ENCODE measurements around the gene NEDD8. TPM values are rescaled to one million over a fixed set of nuclear protein-coding genes. Genes with fewer than 3 reads are reported as not detected.

The NEDD8 gene
- polyA plus RNA-seq, 2 donors, result 116 to 220 TPM

DNA sequence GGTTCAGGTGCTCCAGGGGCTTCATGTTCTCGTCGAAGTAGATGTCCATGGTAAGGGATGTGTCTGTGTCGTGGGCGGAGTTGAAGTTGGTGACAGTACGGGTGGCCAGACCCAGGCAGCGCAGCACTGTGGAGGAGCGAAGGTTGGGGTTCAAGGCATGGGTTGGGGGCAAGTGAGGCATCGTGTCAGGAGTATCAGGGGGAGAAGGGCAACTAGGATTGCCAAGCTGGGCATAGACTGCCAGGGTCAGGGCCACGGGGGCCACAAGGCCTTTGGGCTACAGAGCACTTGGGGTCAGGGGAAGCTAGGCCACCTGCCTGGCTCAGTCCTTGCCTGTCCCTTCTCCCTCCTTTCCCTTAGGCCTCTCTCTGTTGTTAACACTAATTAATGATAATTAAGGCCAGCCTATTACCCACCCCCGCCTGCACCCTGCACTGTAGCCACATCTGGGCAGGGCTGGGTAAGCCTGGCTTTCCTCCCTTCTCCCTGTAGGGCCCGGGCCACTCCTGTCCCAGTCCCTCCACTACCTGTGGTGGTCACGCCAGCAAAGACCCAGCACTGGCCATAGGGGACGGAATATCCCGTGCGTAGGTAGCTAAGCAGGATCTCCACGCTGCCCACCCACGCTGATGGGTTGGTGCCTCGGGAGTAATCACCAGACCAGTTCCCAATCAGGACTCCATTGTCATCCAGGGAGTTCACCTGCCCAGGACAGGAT, 26.5 kb upstream of the NEDD8 start:
- peak overlapping the region; percentile 72 to 94 for H3K27ac ChIP-seq (ENCODE audit: low read depth in 2 of 2, low read length in 1 of 2)
- H3K4me3 ChIP-seq (ENCODE audit: low read depth in 1 of 2, low read length in 2 of 2), result peak overlapping the region; percentile 53 to 62
- H3K27me3 ChIP-seq (ENCODE audit: control insufficient read depth in 1 of 2, insufficient read depth in 2 of 2, low read length in 2 of 2), result no peaks in the 10 kb centered on the region
- no peaks in the 10 kb centered on the region for H3K9me3 ChIP-seq (ENCODE audit: control insufficient read depth in 2 of 2, insufficient read depth in 1 of 2, low read depth in 1 of 2, low read length in 1 of 2)
- H3K4me1 ChIP-seq (ENCODE audit: control insufficient read depth in 2 of 2, insufficient read depth in 2 of 2, low read length in 1 of 2), result peaks cover 2 to 24% of the 10 kb centered on the region in 2 donors
- H3K36me3 ChIP-seq (ENCODE audit: control insufficient read depth in 2 of 2, insufficient read depth in 2 of 2, low read length in 1 of 2), result peaks cover 3 to 56% of the 10 kb centered on the region in 2 donors
- WGBS, 2 donors, result 78 to 79% methylated on average over 18 of the region's 18 CpGs

DNA sequence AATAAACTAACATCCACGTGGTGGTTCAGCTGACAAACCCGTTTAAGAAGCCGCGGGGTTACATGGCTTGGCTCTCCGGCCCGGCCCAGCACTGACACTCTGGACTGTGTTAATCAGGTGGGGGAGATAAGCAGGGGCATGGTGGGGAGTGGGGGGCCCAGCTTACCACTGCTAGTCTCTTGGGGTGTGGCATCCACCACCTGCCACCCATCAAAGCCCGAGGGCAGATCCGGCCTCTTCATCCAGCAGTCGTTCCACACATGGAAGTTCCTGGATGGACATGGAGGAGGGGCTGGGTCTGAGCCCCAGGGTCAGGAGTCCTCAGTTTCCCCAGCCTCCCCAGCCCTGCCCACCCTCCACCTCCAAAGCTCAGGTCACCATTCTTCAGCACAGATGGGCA, 26.0 kb upstream of the NEDD8 start:
- WGBS, 2 donors, result 87% methylated on average over 9 of the region's 9 CpGs
- peaks cover 2 to 20% of the 10 kb centered on the region in 2 donors for H3K4me1 ChIP-seq (ENCODE audit: control insufficient read depth in 2 of 2, insufficient read depth in 2 of 2, low read length in 1 of 2)

DNA sequence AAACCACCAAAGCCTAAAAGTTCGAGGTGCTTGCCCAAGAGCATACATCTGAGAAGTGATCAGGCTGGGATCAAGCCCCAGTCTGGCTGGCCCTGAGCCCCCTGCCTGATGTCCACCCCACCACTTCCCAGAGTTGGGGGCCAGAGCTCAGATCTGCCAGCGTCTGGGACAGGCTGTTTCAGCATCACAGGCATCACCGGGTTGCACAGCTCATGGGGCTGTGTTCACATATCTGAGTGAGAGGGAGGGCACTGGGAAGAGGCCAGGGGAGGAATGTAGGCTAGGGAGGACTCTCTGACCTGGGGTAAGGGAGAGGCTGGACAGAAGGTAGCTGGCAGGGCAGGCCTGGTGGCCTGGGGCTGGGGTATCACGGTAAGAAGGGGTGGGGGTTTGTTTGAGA, 24.8 kb upstream of the NEDD8 start:
- Histone ChIP-seq H3K9me3 (ENCODE audit: control insufficient read depth in 2 of 2, insufficient read depth in 1 of 2, low read depth in 1 of 2, low read length in 1 of 2) (no peaks in the 10 kb centered on the region), H3K27me3 (ENCODE audit: control insufficient read depth in 1 of 2, insufficient read depth in 2 of 2, low read length in 2 of 2) (no peaks in the 10 kb centered on the region), H3K27ac (ENCODE audit: low read depth in 2 of 2, low read length in 1 of 2) (peak overlapping the region in 1 of 2 donors; percentile 34), H3K4me1 (ENCODE audit: control insufficient read depth in 2 of 2, insufficient read depth in 2 of 2, low read length in 1 of 2) (peaks cover 2 to 22% of the 10 kb centered on the region in 2 donors), H3K36me3 (ENCODE audit: control insufficient read depth in 2 of 2, insufficient read depth in 2 of 2, low read length in 1 of 2) (peaks cover 3 to 66% of the 10 kb centered on the region in 2 donors), H3K4me3 (ENCODE audit: low read depth in 1 of 2, low read length in 2 of 2) (peak overlapping the region in 1 of 2 donors; percentile 2)
- 81 to 85% methylated on average over 4 of the region's 4 CpGs for WGBS, 2 donors

More for the DNA sequence above, 26.0 kb upstream of the NEDD8 start:
- no peaks in the 10 kb centered on the region for H3K27me3 ChIP-seq (ENCODE audit: control insufficient read depth in 1 of 2, insufficient read depth in 2 of 2, low read length in 2 of 2)
- H3K4me3 ChIP-seq (ENCODE audit: low read depth in 1 of 2, low read length in 2 of 2), result peak overlapping the region; percentile 53 to 62
- peaks cover 3 to 57% of the 10 kb centered on the region in 2 donors for H3K36me3 ChIP-seq (ENCODE audit: control insufficient read depth in 2 of 2, insufficient read depth in 2 of 2, low read length in 1 of 2)
- H3K27ac ChIP-seq (ENCODE audit: low read depth in 2 of 2, low read length in 1 of 2), result peak overlapping the region in 1 of 2 donors; percentile 94
- no peaks in the 10 kb centered on the region for H3K9me3 ChIP-seq (ENCODE audit: control insufficient read depth in 2 of 2, insufficient read depth in 1 of 2, low read depth in 1 of 2, low read length in 1 of 2)

DNA sequence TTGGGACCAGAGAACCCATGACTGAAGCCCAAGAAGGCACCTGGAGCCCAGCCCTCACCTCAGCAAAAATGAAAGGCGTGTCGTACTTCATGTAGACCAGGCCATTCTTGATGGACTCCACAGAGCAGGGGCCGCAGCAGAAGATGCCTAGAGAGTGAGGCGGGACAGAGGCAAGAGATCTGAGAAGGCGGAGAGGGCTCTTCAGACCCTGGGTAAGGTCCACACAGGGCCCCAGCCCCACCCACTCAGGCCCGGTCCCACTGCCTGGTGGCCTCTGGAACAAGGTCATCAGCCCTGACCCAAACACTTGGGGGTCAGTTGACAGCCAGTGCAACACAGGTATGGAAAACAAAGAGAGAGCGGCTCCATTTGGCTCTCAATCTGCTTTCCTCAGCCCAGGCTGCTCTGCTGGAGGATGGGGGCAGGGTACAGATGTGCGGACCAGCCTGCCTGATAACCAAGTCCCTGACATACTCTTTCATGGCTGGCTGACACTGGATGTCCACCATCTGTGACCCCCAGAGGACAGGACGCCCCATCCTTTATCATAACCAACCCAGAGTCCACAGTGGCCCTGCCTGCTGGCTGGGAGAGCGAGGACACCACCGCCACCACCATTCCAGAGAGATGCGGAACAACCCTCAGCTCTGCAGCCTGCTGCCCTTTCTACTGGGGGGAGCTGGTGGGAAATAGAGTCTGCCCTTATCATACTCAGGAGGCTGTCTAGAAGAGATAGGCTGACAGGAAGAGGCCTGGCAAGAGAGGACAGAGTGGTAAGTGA, 24.0 kb upstream of the NEDD8 start:
- H3K9me3 ChIP-seq (ENCODE audit: control insufficient read depth in 2 of 2, insufficient read depth in 1 of 2, low read depth in 1 of 2, low read length in 1 of 2), result no peaks in the 10 kb centered on the region
- peaks cover 3 to 68% of the 10 kb centered on the region in 2 donors for H3K36me3 ChIP-seq (ENCODE audit: control insufficient read depth in 2 of 2, insufficient read depth in 2 of 2, low read length in 1 of 2)
- H3K27me3 ChIP-seq (ENCODE audit: control insufficient read depth in 1 of 2, insufficient read depth in 2 of 2, low read length in 2 of 2), result no peaks in the 10 kb centered on the region
- peaks cover 2 to 22% of the 10 kb centered on the region in 2 donors for H3K4me1 ChIP-seq (ENCODE audit: control insufficient read depth in 2 of 2, insufficient read depth in 2 of 2, low read length in 1 of 2)
- no peak overlapping the region for H3K4me3 ChIP-seq (ENCODE audit: low read depth in 1 of 2, low read length in 2 of 2)
- WGBS, 2 donors, result 92 to 96% methylated on average over 12 of the region's 12 CpGs
- no peak overlapping the region for H3K27ac ChIP-seq (ENCODE audit: low read depth in 2 of 2, low read length in 1 of 2)

DNA sequence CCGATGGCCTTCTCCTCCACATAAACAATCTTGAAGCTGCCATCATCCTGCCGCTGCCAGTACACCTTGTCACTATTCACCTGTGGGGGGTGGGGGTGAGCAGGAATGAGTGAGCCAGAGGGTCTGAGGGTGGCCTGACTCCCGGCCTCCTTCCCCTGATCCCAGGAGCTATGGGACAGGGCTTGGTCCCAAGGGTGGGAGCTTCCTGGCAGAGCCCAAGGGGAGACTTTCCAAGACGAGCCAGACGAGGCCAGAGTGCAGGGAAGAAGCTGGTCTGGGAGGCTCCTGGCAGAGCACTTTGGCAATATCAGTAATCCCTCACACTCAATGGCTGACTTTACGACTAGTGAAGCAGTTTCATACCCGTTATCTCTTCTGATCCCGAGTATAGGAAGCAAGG, 23.3 kb upstream of the NEDD8 start:
- H3K36me3 ChIP-seq (ENCODE audit: control insufficient read depth in 2 of 2, insufficient read depth in 2 of 2, low read length in 1 of 2), result peaks cover 3 to 64% of the 10 kb centered on the region in 2 donors
- 83 to 89% methylated on average over 8 of the region's 8 CpGs for WGBS, 2 donors
- H3K27ac ChIP-seq (ENCODE audit: low read depth in 2 of 2, low read length in 1 of 2), result no peak overlapping the region
- no peaks in the 10 kb centered on the region for H3K9me3 ChIP-seq (ENCODE audit: control insufficient read depth in 2 of 2, insufficient read depth in 1 of 2, low read depth in 1 of 2, low read length in 1 of 2)
- H3K27me3 ChIP-seq (ENCODE audit: control insufficient read depth in 1 of 2, insufficient read depth in 2 of 2, low read length in 2 of 2), result no peaks in the 10 kb centered on the region
- no peak overlapping the region for H3K4me3 ChIP-seq (ENCODE audit: low read depth in 1 of 2, low read length in 2 of 2)
- peaks cover 2 to 21% of the 10 kb centered on the region in 2 donors for H3K4me1 ChIP-seq (ENCODE audit: control insufficient read depth in 2 of 2, insufficient read depth in 2 of 2, low read length in 1 of 2)

DNA sequence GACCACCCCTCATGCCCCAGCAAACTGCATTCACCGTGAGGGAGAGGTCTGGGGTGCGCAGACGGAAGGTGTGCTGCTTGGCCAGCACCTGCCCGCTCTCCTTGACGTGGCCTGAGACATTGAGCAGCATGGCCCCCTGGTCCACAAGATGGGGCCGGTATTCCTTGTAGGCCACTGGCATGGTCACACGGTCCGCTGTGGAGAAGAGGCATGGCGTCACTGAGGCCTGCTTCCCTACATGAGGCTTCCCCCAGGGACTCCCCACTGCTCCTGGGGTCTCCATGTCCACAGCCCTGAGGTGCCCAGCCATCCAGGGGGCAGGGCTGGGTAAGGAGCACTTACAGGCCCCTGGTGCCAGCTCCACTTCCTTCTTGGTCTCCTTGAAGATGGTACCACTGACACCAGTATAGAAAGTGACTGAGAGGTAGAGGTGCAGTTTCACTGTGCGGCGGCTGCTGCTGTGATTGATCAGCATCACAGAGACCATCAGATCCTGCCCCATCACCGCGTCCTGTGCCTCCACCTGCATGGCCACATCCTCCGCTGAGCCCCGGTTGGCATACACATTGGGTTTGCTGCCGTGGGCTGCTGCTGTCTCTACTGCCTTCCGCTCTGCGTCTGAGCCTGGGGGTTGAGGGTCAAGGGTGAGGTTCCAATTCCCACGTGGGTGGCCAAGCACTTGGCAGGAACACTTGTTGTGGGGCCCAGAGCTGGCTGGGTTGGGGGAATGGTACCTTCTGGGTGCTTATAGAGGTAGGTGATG, 22.6 kb upstream of the NEDD8 start:
- peaks cover 3 to 61% of the 10 kb centered on the region in 2 donors for H3K36me3 ChIP-seq (ENCODE audit: control insufficient read depth in 2 of 2, insufficient read depth in 2 of 2, low read length in 1 of 2)
- peaks cover 2 to 15% of the 10 kb centered on the region in 2 donors for H3K4me1 ChIP-seq (ENCODE audit: control insufficient read depth in 2 of 2, insufficient read depth in 2 of 2, low read length in 1 of 2)
- H3K27ac ChIP-seq (ENCODE audit: low read depth in 2 of 2, low read length in 1 of 2), result peak overlapping the region in 1 of 2 donors; percentile 6
- H3K9me3 ChIP-seq (ENCODE audit: control insufficient read depth in 2 of 2, insufficient read depth in 1 of 2, low read depth in 1 of 2, low read length in 1 of 2), result no peaks in the 10 kb centered on the region
- no peak overlapping the region for H3K4me3 ChIP-seq (ENCODE audit: low read depth in 1 of 2, low read length in 2 of 2)
- H3K27me3 ChIP-seq (ENCODE audit: control insufficient read depth in 1 of 2, insufficient read depth in 2 of 2, low read length in 2 of 2), result no peaks in the 10 kb centered on the region
- 94% methylated on average over 19 of the region's 19 CpGs for WGBS, 2 donors

DNA sequence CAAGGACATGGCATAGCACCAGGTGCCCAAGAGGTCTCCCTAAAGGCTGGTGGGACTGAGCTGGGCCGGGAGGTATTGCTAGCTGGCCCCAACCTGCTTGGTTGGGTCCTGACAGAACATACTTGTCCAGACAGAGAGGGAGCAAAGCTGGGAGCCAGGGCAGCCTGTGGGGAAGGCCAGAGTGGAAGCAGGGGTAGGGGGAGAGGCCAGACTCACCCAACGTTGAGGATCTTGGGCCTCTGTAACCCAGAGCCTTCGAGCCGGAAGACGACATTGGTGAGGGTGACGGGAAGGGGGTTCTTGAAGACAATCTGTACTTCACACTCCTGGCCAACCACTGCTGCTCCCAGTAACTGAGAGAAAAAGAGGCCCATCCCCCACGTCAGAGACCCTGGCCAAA, 21.8 kb upstream of the NEDD8 start:
- H3K27me3 ChIP-seq (ENCODE audit: control insufficient read depth in 1 of 2, insufficient read depth in 2 of 2, low read length in 2 of 2), result no peaks in the 10 kb centered on the region
- peaks cover 7 to 62% of the 10 kb centered on the region in 2 donors for H3K36me3 ChIP-seq (ENCODE audit: control insufficient read depth in 2 of 2, insufficient read depth in 2 of 2, low read length in 1 of 2)
- H3K27ac ChIP-seq (ENCODE audit: low read depth in 2 of 2, low read length in 1 of 2), result no peak overlapping the region
- H3K4me3 ChIP-seq (ENCODE audit: low read depth in 1 of 2, low read length in 2 of 2), result no peak overlapping the region
- WGBS, 2 donors, result 80 to 82% methylated on average over 7 of the region's 7 CpGs
- H3K4me1 ChIP-seq (ENCODE audit: control insufficient read depth in 2 of 2, insufficient read depth in 2 of 2, low read length in 1 of 2), result peaks cover 0 to 11% of the 10 kb centered on the region in 2 donors
- no peaks in the 10 kb centered on the region for H3K9me3 ChIP-seq (ENCODE audit: control insufficient read depth in 2 of 2, insufficient read depth in 1 of 2, low read depth in 1 of 2, low read length in 1 of 2)

DNA sequence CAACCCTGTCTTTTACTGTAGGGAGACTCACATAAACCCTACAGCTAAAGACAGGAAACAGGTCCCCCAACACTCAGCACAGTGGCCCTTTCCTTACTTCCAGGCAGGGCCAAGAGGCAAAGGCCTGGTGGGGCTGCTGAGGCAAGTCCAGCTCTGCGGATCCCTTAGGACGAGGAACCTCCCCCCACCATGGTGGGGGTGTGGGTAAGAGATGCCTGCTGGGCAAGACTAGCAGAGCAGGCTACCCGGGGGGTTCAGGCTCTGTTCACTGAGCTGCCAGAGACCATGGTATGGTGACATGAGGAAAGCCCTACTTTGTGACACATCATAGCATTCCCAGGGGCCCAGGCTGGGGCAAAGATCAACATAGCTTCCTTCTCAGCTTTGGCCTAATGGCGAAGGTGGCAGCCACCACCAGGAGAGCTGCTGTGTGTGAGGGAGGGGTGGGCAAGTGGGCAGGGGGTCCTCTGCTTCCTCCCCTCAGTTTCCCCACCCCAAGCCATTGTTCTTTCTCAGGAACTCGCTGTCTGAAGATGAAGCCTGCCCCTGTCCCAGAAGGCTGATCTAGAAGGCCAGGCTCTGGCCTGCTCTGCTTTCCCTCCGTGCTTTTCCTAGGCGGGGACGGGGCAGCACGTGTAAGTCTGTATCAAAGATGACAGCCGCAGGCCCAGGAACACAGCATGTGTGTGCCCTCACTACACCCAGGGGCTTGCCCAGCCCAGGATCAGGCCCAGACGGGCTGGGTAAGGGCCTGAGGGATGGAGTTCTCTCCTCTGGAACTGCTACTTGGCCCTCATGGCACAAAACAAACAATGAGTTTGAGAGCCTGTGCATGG, 20.3 kb upstream of the NEDD8 start:
- Histone ChIP-seq H3K4me3 (ENCODE audit: low read depth in 1 of 2, low read length in 2 of 2) (no peak overlapping the region), H3K27me3 (ENCODE audit: control insufficient read depth in 1 of 2, insufficient read depth in 2 of 2, low read length in 2 of 2) (no peaks in the 10 kb centered on the region), H3K36me3 (ENCODE audit: control insufficient read depth in 2 of 2, insufficient read depth in 2 of 2, low read length in 1 of 2) (peaks cover 7 to 55% of the 10 kb centered on the region in 2 donors), H3K27ac (ENCODE audit: low read depth in 2 of 2, low read length in 1 of 2) (peak overlapping the region in 1 of 2 donors; percentile 37), H3K4me1 (ENCODE audit: control insufficient read depth in 2 of 2, insufficient read depth in 2 of 2, low read length in 1 of 2) (peaks cover 0 to 4% of the 10 kb centered on the region in 2 donors), H3K9me3 (ENCODE audit: control insufficient read depth in 2 of 2, insufficient read depth in 1 of 2, low read depth in 1 of 2, low read length in 1 of 2) (no peaks in the 10 kb centered on the region)
- WGBS, 2 donors, result 70 to 72% methylated on average over 11 of the region's 11 CpGs

All from esophagus (tissue), 2 donors.